HG03175 (cell line): Measurements from ENCODE around the gene LYPD5.
"Not testable (repeated sequence)": the region's sequence is repeated elsewhere in the genome, so short reads cannot be mapped to it uniquely, and the experiment has no call there.

Experiments
- ATAC-seq: cut with Tn5 transposase; IDR thresholded peaks from one replicate; pipeline ENCODE4 v1.9.1; 2021; ENCODE audit warnings: mild to moderate bottlenecking, moderate library complexity; ENCODE audit not compliant: unreplicated experiment

Gene LYPD5

GRCh38 chr19:43802216-43802951 is at the start of gene LYPD5:
LYPD5 (minus strand) TSS chr19:43802447; CDS start chr19:43802380, 67 bp downstream.
- no peak for ATAC-seq

GRCh38 chr19:43848821-43849220 is 46.6 kb upstream of the LYPD5 start:
- ATAC-seq, result no peak

GRCh38 chr19:43847884-43848283 is 45.6 kb upstream of the LYPD5 start:
- ATAC-seq, result no peak

- ATAC-seq, result no peak
Measured at GRCh38 chr19:43847246-43847645, 45.0 kb upstream of the LYPD5 start.

- no peak for ATAC-seq
Measured at GRCh38 chr19:43842007-43842406, 39.8 kb upstream of the LYPD5 start.

GRCh38 chr19:43839139-43839538 is 36.9 kb upstream of the LYPD5 start:
- ATAC-seq, result no peak

- peak; percentile 84 for ATAC-seq
Measured at GRCh38 chr19:43826787-43827754, 24.8 kb upstream of the LYPD5 start, which contains the start of gene ZNF283. ZNF283 (plus strand) TSS chr19:43827321; CDS start chr19:43833505, 6,184 bp downstream.

GRCh38 chr19:43824572-43824971 is 22.3 kb upstream of the LYPD5 start:
- ATAC-seq, result not testable (repeated sequence)

GRCh38 chr19:43823856-43824255 is 21.6 kb upstream of the LYPD5 start:
- not testable (repeated sequence) for ATAC-seq

- ATAC-seq, result no peak
Measured at GRCh38 chr19:43820884-43821215, 18.6 kb upstream of the LYPD5 start.

GRCh38 chr19:43820098-43820883 is 18.0 kb upstream of the LYPD5 start:
- ATAC-seq, result no peak

GRCh38 chr19:43818500-43818899 is 16.3 kb upstream of the LYPD5 start:
- no peak for ATAC-seq

- not testable (repeated sequence) for ATAC-seq
Measured at GRCh38 chr19:43817454-43817853, 15.2 kb upstream of the LYPD5 start.

- ATAC-seq, result no peak
Measured at GRCh38 chr19:43814663-43815352, 12.6 kb upstream of the LYPD5 start.

GRCh38 chr19:43812688-43813087 is 10.4 kb upstream of the LYPD5 start:
- ATAC-seq, result no peak

GRCh38 chr19:43812259-43812658 is 10.0 kb upstream of the LYPD5 start:
- no peak for ATAC-seq

- no peak for ATAC-seq
Measured at GRCh38 chr19:43811837-43812236, 9.6 kb upstream of the LYPD5 start.

GRCh38 chr19:43809762-43810696 is 7.8 kb upstream of the LYPD5 start:
- ATAC-seq, result no peak

- no peak for ATAC-seq
Measured at GRCh38 chr19:43807651-43808050, 5.4 kb upstream of the LYPD5 start.
